ENCODE results near the gene COL8A1. TPM values are rescaled to one million over a fixed set of nuclear protein-coding genes. Genes with fewer than 3 reads are reported as not detected.
"Not testable (repeated sequence)": the region's sequence is repeated elsewhere in the genome, so short reads cannot be mapped to it uniquely, and the experiment has no call there.

The COL8A1 gene
- total and polyA plus RNA-seq, 4 experiments from 2014 or later: not detected

- Mint-ChIP-seq H3K27me3 (no peaks in the 10 kb centered on the region), H3K4me1 (no peaks in the 10 kb centered on the region), H3K9me3 (no peaks in the 10 kb centered on the region), H3K36me3 (no peaks in the 10 kb centered on the region), H3K27ac (no peak overlapping the region), H3K4me3 (no peak overlapping the region)
- Histone ChIP-seq H3K4me1 (ENCODE audit: insufficient read depth, low read length) (no peaks in the 10 kb centered on the region), H3K36me3 (ENCODE audit: insufficient read depth, low read length) (no peaks in the 10 kb centered on the region), H3K27ac (ENCODE audit: low read depth, low read length) (no peak overlapping the region), H3K4me3 (ENCODE audit: low read length in 2 of 2) (no peak overlapping the region), H3K27me3 (ENCODE audit: insufficient read depth, low read length) (no peaks in the 10 kb centered on the region), H3K9me3 (ENCODE audit: control insufficient read depth in 1 of 2, low read length in 2 of 2) (no peaks in the 10 kb centered on the region)
- intact Hi-C loops (cut with micrococcal nuclease): no loop called here
- ChIA-PET CTCF (ENCODE audit: partially characterized antibody) (interaction anchor here (0.8 to 4.3 kb wide), 8 partner anchors 10 to 757 kb away, joined by 3 to 50 read pairs (median 4); partner anchors contain the start of gene CMSS1), POLR2A (ENCODE audit: partially characterized antibody) (no interaction called here)
- DNase-seq: no peak
These were observed 196.0 kb downstream of the COL8A1 start for GRCh38 chr3:99834211-99834957.

- intact Hi-C loops (cut with micrococcal nuclease): no loop called here
- no peaks in the 10 kb centered on the region for H3K27me3 Mint-ChIP-seq
These were observed 198.3 kb downstream of the COL8A1 start for GRCh38 chr3:99836681-99837080.

GRCh38 chr3:99837715-99838114 lies 199.3 kb downstream of the COL8A1 start:
- H3K27me3 ChIP-seq (ENCODE audit: insufficient read depth, low read length): no peaks in the 10 kb centered on the region
- no peaks in the 10 kb centered on the region for H3K36me3 ChIP-seq (ENCODE audit: insufficient read depth, low read length)
- no peak for DNase-seq
- CTCF ChIA-PET (ENCODE audit: partially characterized antibody): no interaction called here
- no peak overlapping the region for H3K4me3 ChIP-seq (ENCODE audit: low read length in 2 of 2)
- no peaks in the 10 kb centered on the region for H3K27me3 Mint-ChIP-seq
- no peaks in the 10 kb centered on the region for H3K9me3 ChIP-seq (ENCODE audit: control insufficient read depth in 1 of 2, low read length in 2 of 2)
- intact Hi-C loops (cut with micrococcal nuclease): no loop called here
- no peak overlapping the region for H3K27ac ChIP-seq (ENCODE audit: low read depth, low read length)
- H3K36me3 Mint-ChIP-seq: no peaks in the 10 kb centered on the region
- no peaks in the 10 kb centered on the region for H3K4me1 ChIP-seq (ENCODE audit: insufficient read depth, low read length)
- H3K9me3 Mint-ChIP-seq: no peaks in the 10 kb centered on the region
- POLR2A ChIA-PET (ENCODE audit: partially characterized antibody): no interaction called here
- no peak overlapping the region for H3K4me3 Mint-ChIP-seq
- no peaks in the 10 kb centered on the region for H3K4me1 Mint-ChIP-seq
- H3K27ac Mint-ChIP-seq: no peak overlapping the region

More at GRCh38 chr3:99836681-99837080, 198.3 kb downstream of the COL8A1 start:
- Histone ChIP-seq H3K27ac (ENCODE audit: low read depth, low read length) (no peak overlapping the region), H3K9me3 (ENCODE audit: control insufficient read depth in 1 of 2, low read length in 2 of 2) (no peaks in the 10 kb centered on the region), H3K4me1 (ENCODE audit: insufficient read depth, low read length) (no peaks in the 10 kb centered on the region), H3K36me3 (ENCODE audit: insufficient read depth, low read length) (no peaks in the 10 kb centered on the region), H3K27me3 (ENCODE audit: insufficient read depth, low read length) (no peaks in the 10 kb centered on the region), H3K4me3 (ENCODE audit: low read length in 2 of 2) (no peak overlapping the region)
- H3K4me3 Mint-ChIP-seq: no peak overlapping the region
- POLR2A ChIA-PET (ENCODE audit: partially characterized antibody): no interaction called here
- H3K9me3 Mint-ChIP-seq: no peaks in the 10 kb centered on the region
- CTCF ChIA-PET (ENCODE audit: partially characterized antibody): no interaction called here
- H3K36me3 Mint-ChIP-seq: no peaks in the 10 kb centered on the region
- no peaks in the 10 kb centered on the region for H3K4me1 Mint-ChIP-seq
- H3K27ac Mint-ChIP-seq: no peak overlapping the region
- DNase-seq: no peak

GRCh38 chr3:99838755-99839154 lies 200.4 kb downstream of the COL8A1 start:
- H3K4me3 ChIP-seq (ENCODE audit: low read length in 2 of 2): no peak overlapping the region
- no peaks in the 10 kb centered on the region for H3K9me3 ChIP-seq (ENCODE audit: control insufficient read depth in 1 of 2, low read length in 2 of 2)
- no peaks in the 10 kb centered on the region for H3K27me3 ChIP-seq (ENCODE audit: insufficient read depth, low read length)
- Mint-ChIP-seq H3K27ac (no peak overlapping the region), H3K9me3 (no peaks in the 10 kb centered on the region), H3K36me3 (no peaks in the 10 kb centered on the region), H3K4me3 (no peak overlapping the region), H3K27me3 (no peaks in the 10 kb centered on the region), H3K4me1 (peaks cover 0 to 1% (median 0%) of the 10 kb centered on the region in 4 donors)
- no peaks in the 10 kb centered on the region for H3K36me3 ChIP-seq (ENCODE audit: insufficient read depth, low read length)
- no peak overlapping the region for H3K27ac ChIP-seq (ENCODE audit: low read depth, low read length)
- no peak for DNase-seq
- POLR2A ChIA-PET (ENCODE audit: partially characterized antibody): no interaction called here
- intact Hi-C loops (cut with micrococcal nuclease): no loop called here
- CTCF ChIA-PET (ENCODE audit: partially characterized antibody): interaction anchor here (1.4 kb wide), 1 partner anchor 11 kb away, joined by 3 read pairs; no protein-coding TSS in a partner anchor
- H3K4me1 ChIP-seq (ENCODE audit: insufficient read depth, low read length): no peaks in the 10 kb centered on the region

- CTCF ChIA-PET (ENCODE audit: partially characterized antibody): interaction anchor here (1.1 to 1.4 kb wide), 2 partner anchors 8 to 12 kb away, joined by 3 read pairs; no protein-coding TSS in a partner anchor
- H3K4me3 Mint-ChIP-seq: no peak overlapping the region
- H3K27ac Mint-ChIP-seq: no peak overlapping the region
- no peak overlapping the region for H3K27ac ChIP-seq (ENCODE audit: low read depth, low read length)
- no peaks in the 10 kb centered on the region for H3K9me3 Mint-ChIP-seq
- no peaks in the 10 kb centered on the region for H3K9me3 ChIP-seq (ENCODE audit: control insufficient read depth in 1 of 2, low read length in 2 of 2)
- H3K4me1 Mint-ChIP-seq: peaks cover 0 to 1% (median 1%) of the 10 kb centered on the region in 4 donors
- H3K27me3 Mint-ChIP-seq: no peaks in the 10 kb centered on the region
- no peaks in the 10 kb centered on the region for H3K36me3 Mint-ChIP-seq
- H3K4me3 ChIP-seq (ENCODE audit: low read length in 2 of 2): no peak overlapping the region
- no peaks in the 10 kb centered on the region for H3K27me3 ChIP-seq (ENCODE audit: insufficient read depth, low read length)
- POLR2A ChIA-PET (ENCODE audit: partially characterized antibody): no interaction called here
- intact Hi-C loops (cut with micrococcal nuclease): no loop called here
- no peaks in the 10 kb centered on the region for H3K4me1 ChIP-seq (ENCODE audit: insufficient read depth, low read length)
- no peaks in the 10 kb centered on the region for H3K36me3 ChIP-seq (ENCODE audit: insufficient read depth, low read length)
- no peak for DNase-seq
These were observed 201.2 kb downstream of the COL8A1 start for GRCh38 chr3:99839613-99840012.

- H3K4me3 Mint-ChIP-seq; intact Hi-C loops (cut with micrococcal nuclease); H3K36me3 Mint-ChIP-seq: not testable (repeated sequence)
These were observed 203.6 kb downstream of the COL8A1 start for GRCh38 chr3:99841949-99842348.

GRCh38 chr3:99842826-99843589 lies 204.6 kb downstream of the COL8A1 start:
- Mint-ChIP-seq H3K4me1 (peaks cover 0 to 5% (median 4%) of the 10 kb centered on the region in 4 donors), H3K4me3 (no peak overlapping the region), H3K9me3 (no peaks in the 10 kb centered on the region), H3K27ac (no peak overlapping the region), H3K27me3 (no peaks in the 10 kb centered on the region), H3K36me3 (no peaks in the 10 kb centered on the region)
- Histone ChIP-seq H3K36me3 (ENCODE audit: insufficient read depth, low read length) (no peaks in the 10 kb centered on the region), H3K4me3 (ENCODE audit: low read length in 2 of 2) (no peak overlapping the region), H3K4me1 (ENCODE audit: insufficient read depth, low read length) (no peaks in the 10 kb centered on the region), H3K27me3 (ENCODE audit: insufficient read depth, low read length) (no peaks in the 10 kb centered on the region), H3K9me3 (ENCODE audit: control insufficient read depth in 1 of 2, low read length in 2 of 2) (no peaks in the 10 kb centered on the region), H3K27ac (ENCODE audit: low read depth, low read length) (no peak overlapping the region)
- no peak for DNase-seq
- ChIA-PET CTCF (ENCODE audit: partially characterized antibody) (interaction anchor here (0.7 to 1.6 kb wide), 5 partner anchors 10 to 747 kb away, joined by 3 to 5 read pairs (median 4); no protein-coding TSS in a partner anchor), POLR2A (ENCODE audit: partially characterized antibody) (no interaction called here)
- intact Hi-C loops (cut with micrococcal nuclease): no loop called here

More at GRCh38 chr3:99841949-99842348, 203.6 kb downstream of the COL8A1 start:
- H3K4me1 Mint-ChIP-seq; H3K9me3 ChIP-seq (ENCODE audit: control insufficient read depth in 1 of 2, low read length in 2 of 2); H3K27ac Mint-ChIP-seq; H3K4me3 ChIP-seq (ENCODE audit: low read length in 2 of 2); DNase-seq; H3K9me3 Mint-ChIP-seq; H3K4me1 ChIP-seq (ENCODE audit: insufficient read depth, low read length); H3K27me3 ChIP-seq (ENCODE audit: insufficient read depth, low read length); H3K27me3 Mint-ChIP-seq; H3K36me3 ChIP-seq (ENCODE audit: insufficient read depth, low read length); H3K27ac ChIP-seq (ENCODE audit: low read depth, low read length); POLR2A ChIA-PET (ENCODE audit: partially characterized antibody): not testable (repeated sequence)
- CTCF ChIA-PET (ENCODE audit: partially characterized antibody): interaction anchor here (1.0 to 1.8 kb wide), 2 partner anchors 8 to 9 kb away, joined by 3 to 5 read pairs; no protein-coding TSS in a partner anchor

All from CD4-positive, alpha-beta memory T cell (primary cell).